Effector memory CD8-positive, alpha-beta T cell (primary cell): ENCODE measurements around the gene XRCC5.
"Not testable (repeated sequence)": the region's sequence is repeated elsewhere in the genome, so short reads cannot be mapped to it uniquely, and the experiment has no call there.

Source experiments
- ATAC-seq: fragments of 150-1000 bp; cut with Tn5 transposase; replicated peaks from 2 replicates; pipeline ENCODE4 v1.10.0; 2021; ENCODE audit warnings: mild to moderate bottlenecking, moderate library complexity
- DNase-seq, 3 experiments: peaks; one replicate each; pipeline ENCODE4 v3.0.0; 2021
- H3K27ac Mint-ChIP-seq, 2 donors: one replicate each; pipeline ENCODE4 v1.8.0; 2022; ENCODE audit warnings: mild to moderate bottlenecking in 2 of 2, mixed read lengths in 2 of 2, moderate library complexity in 2 of 2
- H3K27me3 Mint-ChIP-seq, 2 donors: one replicate each; pipeline ENCODE4 v1.8.0; 2022; ENCODE audit warnings: mixed read lengths in 2 of 2
- H3K36me3 Mint-ChIP-seq: one replicate; pipeline ENCODE4 v1.8.0; 2022; ENCODE audit warnings: mild to moderate bottlenecking, moderate library complexity, mixed read lengths; ENCODE audit not compliant: insufficient read depth
- H3K4me1 Mint-ChIP-seq, 2 donors: one replicate each; pipeline ENCODE4 v1.8.0; 2022; ENCODE audit warnings: low read depth in 2 of 2, mixed read lengths in 2 of 2
- H3K4me3 Mint-ChIP-seq, 2 donors: one replicate each; pipeline ENCODE4 v1.8.0; 2022; ENCODE audit warnings: mild to moderate bottlenecking in 2 of 2, mixed read lengths in 2 of 2, moderate library complexity in 2 of 2
- H3K9me3 Mint-ChIP-seq, 2 donors: one replicate each; pipeline ENCODE4 v1.8.0; 2022; ENCODE audit warnings: mixed read lengths in 2 of 2

Gene XRCC5

GRCh38 chr2:216206041-216206703 is 97.0 kb downstream of the XRCC5 start:
- Mint-ChIP-seq H3K9me3 (no peaks in the 10 kb centered on the region), H3K27me3 (no peaks in the 10 kb centered on the region), H3K4me3 (no peak overlapping the region), H3K36me3 (peaks cover 72% of the 10 kb centered on the region), H3K27ac (peak overlapping the region in 1 of 2 donors; percentile 12), H3K4me1 (peaks cover 0 to 16% of the 10 kb centered on the region in 2 donors)
- no peak for DNase-seq
- ATAC-seq = no peak

- no peaks in the 10 kb centered on the region for H3K27me3 Mint-ChIP-seq
- peaks cover 65% of the 10 kb centered on the region for H3K36me3 Mint-ChIP-seq
- no peak for DNase-seq
Measured at GRCh38 chr2:216206821-216207220, 97.7 kb downstream of the XRCC5 start.

GRCh38 chr2:216208661-216209060 is 99.5 kb downstream of the XRCC5 start:
- peaks cover 47% of the 10 kb centered on the region for H3K36me3 Mint-ChIP-seq
- H3K27me3 Mint-ChIP-seq, H3K9me3 Mint-ChIP-seq, H3K4me1 Mint-ChIP-seq, H3K4me3 Mint-ChIP-seq, DNase-seq, ATAC-seq: not testable (repeated sequence)
- peak overlapping the region in 1 of 2 donors; percentile 77 for H3K27ac Mint-ChIP-seq

More at GRCh38 chr2:216206821-216207220, 97.7 kb downstream of the XRCC5 start:
- H3K4me3 Mint-ChIP-seq = no peak overlapping the region
- peak overlapping the region in 1 of 2 donors; percentile 12 for H3K27ac Mint-ChIP-seq
- ATAC-seq = no peak
- no peaks in the 10 kb centered on the region for H3K9me3 Mint-ChIP-seq
- H3K4me1 Mint-ChIP-seq = peaks cover 0 to 13% of the 10 kb centered on the region in 2 donors

GRCh38 chr2:216210701-216211540 is 101.8 kb downstream of the XRCC5 start:
- no peak overlapping the region for H3K4me3 Mint-ChIP-seq
- peaks cover 0 to 10% of the 10 kb centered on the region in 2 donors for H3K4me1 Mint-ChIP-seq
- H3K27ac Mint-ChIP-seq = peak overlapping the region; percentile 55 to 69
- ATAC-seq = no peak
- H3K9me3 Mint-ChIP-seq = no peaks in the 10 kb centered on the region
- no peaks in the 10 kb centered on the region for H3K27me3 Mint-ChIP-seq
- peaks cover 31% of the 10 kb centered on the region for H3K36me3 Mint-ChIP-seq
- no peak for DNase-seq

- DNase-seq (no peak), ATAC-seq (no peak)
- no peaks in the 10 kb centered on the region for H3K9me3 Mint-ChIP-seq
- no peak overlapping the region for H3K4me3 Mint-ChIP-seq
- peaks cover 2 to 12% of the 10 kb centered on the region in 2 donors for H3K4me1 Mint-ChIP-seq
- peaks cover 23% of the 10 kb centered on the region for H3K36me3 Mint-ChIP-seq
- no peaks in the 10 kb centered on the region for H3K27me3 Mint-ChIP-seq
- peak overlapping the region; percentile 55 to 69 for H3K27ac Mint-ChIP-seq
Measured at GRCh38 chr2:216211614-216212145, 102.5 kb downstream of the XRCC5 start.

- no peak overlapping the region for H3K4me3 Mint-ChIP-seq
- no peak overlapping the region for H3K27ac Mint-ChIP-seq
- peaks cover 2 to 29% of the 10 kb centered on the region in 2 donors for H3K4me1 Mint-ChIP-seq
- ATAC-seq = no peak
- H3K9me3 Mint-ChIP-seq = no peaks in the 10 kb centered on the region
- no peak for DNase-seq
- H3K27me3 Mint-ChIP-seq = no peaks in the 10 kb centered on the region
- H3K36me3 Mint-ChIP-seq = no peaks in the 10 kb centered on the region
Measured at GRCh38 chr2:216214768-216215167, 105.6 kb downstream of the XRCC5 start.

GRCh38 chr2:216215658-216216390 is 106.7 kb downstream of the XRCC5 start:
- no peak for ATAC-seq

GRCh38 chr2:216216951-216217903 is 108.1 kb downstream of the XRCC5 start:
- H3K9me3 Mint-ChIP-seq = no peaks in the 10 kb centered on the region
- peak overlapping the region in 1 of 2 donors; percentile 84 for H3K27ac Mint-ChIP-seq
- DNase-seq (no peak), ATAC-seq (no peak)
- peaks cover 8 to 20% of the 10 kb centered on the region in 2 donors for H3K4me1 Mint-ChIP-seq
- no peak overlapping the region for H3K4me3 Mint-ChIP-seq
- no peaks in the 10 kb centered on the region for H3K36me3 Mint-ChIP-seq
- no peaks in the 10 kb centered on the region for H3K27me3 Mint-ChIP-seq

More at GRCh38 chr2:216215658-216216390, 106.7 kb downstream of the XRCC5 start:
- H3K27ac Mint-ChIP-seq = no peak overlapping the region
- H3K9me3 Mint-ChIP-seq = no peaks in the 10 kb centered on the region
- H3K27me3 Mint-ChIP-seq = no peaks in the 10 kb centered on the region
- no peak for DNase-seq
- no peak overlapping the region for H3K4me3 Mint-ChIP-seq
- H3K4me1 Mint-ChIP-seq = peaks cover 2 to 24% of the 10 kb centered on the region in 2 donors
- H3K36me3 Mint-ChIP-seq = no peaks in the 10 kb centered on the region

- H3K4me3 Mint-ChIP-seq = no peak overlapping the region
- ATAC-seq (no peak), DNase-seq (no peak)
- H3K27me3 Mint-ChIP-seq = no peaks in the 10 kb centered on the region
- no peaks in the 10 kb centered on the region for H3K36me3 Mint-ChIP-seq
- peak overlapping the region in 1 of 2 donors; percentile 84 for H3K27ac Mint-ChIP-seq
- H3K9me3 Mint-ChIP-seq = no peaks in the 10 kb centered on the region
- H3K4me1 Mint-ChIP-seq = peaks cover 11 to 24% of the 10 kb centered on the region in 2 donors
Measured at GRCh38 chr2:216217904-216218260, 108.7 kb downstream of the XRCC5 start.

GRCh38 chr2:216219861-216220260 is 110.7 kb downstream of the XRCC5 start:
- DNase-seq (no peak), ATAC-seq (no peak)
- Mint-ChIP-seq H3K4me3 (no peak overlapping the region), H3K4me1 (peaks cover 11 to 24% of the 10 kb centered on the region in 2 donors), H3K27ac (peak overlapping the region in 1 of 2 donors; percentile 6), H3K9me3 (no peaks in the 10 kb centered on the region), H3K36me3 (no peaks in the 10 kb centered on the region), H3K27me3 (no peaks in the 10 kb centered on the region)

GRCh38 chr2:216220976-216221375 is 111.8 kb downstream of the XRCC5 start:
- peak overlapping the region in 1 of 2 donors; percentile 24 for H3K27ac Mint-ChIP-seq
- ATAC-seq = no peak
- no peak overlapping the region for H3K4me3 Mint-ChIP-seq
- H3K4me1 Mint-ChIP-seq = peaks cover 11 to 24% of the 10 kb centered on the region in 2 donors
- H3K9me3 Mint-ChIP-seq = no peaks in the 10 kb centered on the region
- no peaks in the 10 kb centered on the region for H3K36me3 Mint-ChIP-seq
- no peak for DNase-seq
- H3K27me3 Mint-ChIP-seq = no peaks in the 10 kb centered on the region

- H3K4me3 Mint-ChIP-seq = no peak overlapping the region
- peaks cover 10 to 20% of the 10 kb centered on the region in 2 donors for H3K4me1 Mint-ChIP-seq
- H3K9me3 Mint-ChIP-seq = no peaks in the 10 kb centered on the region
- H3K27me3 Mint-ChIP-seq = no peaks in the 10 kb centered on the region
- no peak for DNase-seq
- no peaks in the 10 kb centered on the region for H3K36me3 Mint-ChIP-seq
- H3K27ac Mint-ChIP-seq = peak overlapping the region in 1 of 2 donors; percentile 24
- ATAC-seq = no peak
Measured at GRCh38 chr2:216221811-216222210, 112.7 kb downstream of the XRCC5 start.
